A204.1 (cell line): Measurements from ENCODE around the gene CCNYL1.

ENCODE experiments used
- FAIRE-seq: peaks from 2 replicates; lab custom pipeline; 2012; peaks lifted over from hg19 to GRCh38; lab: Jason Lieb, UNC

The CCNYL1 gene

GRCh38 chr2:207766697-207767460 is 55.4 kb downstream of the CCNYL1 start:
- FAIRE-seq, result no peak

- FAIRE-seq, result no peak
These were observed 56.2 kb downstream of the CCNYL1 start for GRCh38 chr2:207767461-207768167.

GRCh38 chr2:207768168-207768865 is 56.9 kb downstream of the CCNYL1 start:
- FAIRE-seq, result no peak

GRCh38 chr2:207768866-207769596 is 57.6 kb downstream of the CCNYL1 start:
- FAIRE-seq, result no peak

- FAIRE-seq, result no peak
These were observed 59.4 kb downstream of the CCNYL1 start for GRCh38 chr2:207770602-207771404.

- FAIRE-seq, result no peak
These were observed 60.0 kb downstream of the CCNYL1 start for GRCh38 chr2:207771421-207771820.

- FAIRE-seq, result no peak
These were observed 60.8 kb downstream of the CCNYL1 start for GRCh38 chr2:207772081-207772843.

GRCh38 chr2:207772844-207773205 is 61.4 kb downstream of the CCNYL1 start:
- FAIRE-seq, result no peak

GRCh38 chr2:207775473-207775872 is 64.0 kb downstream of the CCNYL1 start:
- FAIRE-seq, result no peak

GRCh38 chr2:207777124-207777523 is 65.7 kb downstream of the CCNYL1 start:
- no peak for FAIRE-seq

- FAIRE-seq, result no peak
These were observed 67.0 kb downstream of the CCNYL1 start for GRCh38 chr2:207778298-207778882.

- FAIRE-seq, result no peak
These were observed 68.1 kb downstream of the CCNYL1 start for GRCh38 chr2:207779523-207779922.

GRCh38 chr2:207782238-207783030 is 71.0 kb downstream of the CCNYL1 start:
- no peak for FAIRE-seq

- FAIRE-seq, result no peak
These were observed 72.1 kb downstream of the CCNYL1 start for GRCh38 chr2:207783514-207783913.

- FAIRE-seq, result no peak
These were observed 73.5 kb downstream of the CCNYL1 start for GRCh38 chr2:207784898-207785297.

- no peak for FAIRE-seq
These were observed 75.6 kb downstream of the CCNYL1 start for GRCh38 chr2:207787017-207787416.

- no peak for FAIRE-seq
These were observed 76.4 kb downstream of the CCNYL1 start for GRCh38 chr2:207787800-207788199.

GRCh38 chr2:207790898-207791297 is 79.5 kb downstream of the CCNYL1 start:
- FAIRE-seq, result no peak

GRCh38 chr2:207791579-207792243 is 80.3 kb downstream of the CCNYL1 start:
- no peak for FAIRE-seq
